WTC11 (cell line): ENCODE results near the gene CST8. TPM values are rescaled to one million over a fixed set of nuclear protein-coding genes. Genes with fewer than 3 reads are reported as not detected.

Experiments
- ATAC-seq: fragments of 200-7000 bp; cut with Tn5 transposase; 2 replicates; pipeline ENCODE4 v1.10.0; 2021; ENCODE audit warnings: mild to moderate bottlenecking, moderate library complexity
- CTCF ChIA-PET: fragments of 300-600 bp; sonication (Branson Sonifier 250); formaldehyde crosslinking; loops from one replicate; lab custom pipeline; 2021; ENCODE audit warnings: antibody characterized with exemption; lab: Charles Lee
- POLR2A ChIA-PET: fragments of 350-600 bp; sonication (Branson Sonifier 250); formaldehyde crosslinking; loops from one replicate; lab custom pipeline; 2021; ENCODE audit warnings: antibody characterized with exemption; lab: Charles Lee
- DNase-seq: peaks from one replicate; pipeline ENCODE4 v3.0.0; 2021; ENCODE audit warnings: low spot score
- H3K27ac Mint-ChIP-seq: 2 replicates; pipeline ENCODE4 v1.8.0; 2021; ENCODE audit warnings: mixed read lengths
- H3K27me3 Mint-ChIP-seq: 2 replicates; pipeline ENCODE4 v1.8.0; 2021; ENCODE audit warnings: low read depth, mild to moderate bottlenecking, moderate library complexity, mixed read lengths
- H3K36me3 Mint-ChIP-seq: 2 replicates; pipeline ENCODE4 v1.8.0; 2021; ENCODE audit warnings: mixed read lengths
- H3K4me1 Mint-ChIP-seq: 2 replicates; pipeline ENCODE4 v1.8.0; 2022; ENCODE audit warnings: mixed read lengths
- H3K4me3 Mint-ChIP-seq: 2 replicates; pipeline ENCODE4 v1.8.0; 2021; ENCODE audit warnings: mild to moderate bottlenecking, moderate library complexity, mixed read lengths
- H3K9me3 Mint-ChIP-seq: 2 replicates; pipeline ENCODE4 v1.8.0; 2021; ENCODE audit warnings: mixed read lengths
- AR ChIP-seq: fragments of 250-450 bp; sonication (Bioruptor Pico); IDR thresholded peaks from 2 replicates; pipeline ENCODE4 v1.9.0; 2021; ENCODE audit warnings: mild to moderate bottlenecking
- CREB1 ChIP-seq: sonication (generic); formaldehyde crosslinking; IDR thresholded peaks from 2 replicates; pipeline ENCODE4 v1.8.0; 2023; ENCODE audit warnings: mild to moderate bottlenecking, missing genetic modification reagents
- CTCF ChIP-seq: fragments of 200-600 bp; IDR thresholded peaks from 2 replicates; pipeline ENCODE4 v1.8.0; 2022; ENCODE audit warnings: antibody characterized with exemption
- E2F4 ChIP-seq: sonication (generic); formaldehyde crosslinking; IDR thresholded peaks from 2 replicates; pipeline ENCODE4 v1.8.1; 2022; ENCODE audit warnings: low read depth, mild to moderate bottlenecking, moderate library complexity, missing genetic modification reagents, borderline replicate concordance
- ELF4 ChIP-seq: sonication (generic); formaldehyde crosslinking; IDR thresholded peaks from 2 replicates; pipeline ENCODE4 v1.8.1; 2022; ENCODE audit warnings: low read depth, mild to moderate bottlenecking, moderate library complexity, missing genetic modification reagents
- EMX1 ChIP-seq: fragments of 250-450 bp; sonication (Bioruptor Pico); IDR thresholded peaks from 2 replicates; pipeline ENCODE4 v1.8.0; 2021; ENCODE audit warnings: mild to moderate bottlenecking
- FOXP1 ChIP-seq: sonication (generic); formaldehyde crosslinking; IDR thresholded peaks from 2 replicates; pipeline ENCODE4 v1.8.0; 2022; ENCODE audit warnings: missing genetic modification reagents, mild to moderate bottlenecking, moderate library complexity, borderline replicate concordance
- MXD4 ChIP-seq: fragments of 250-450 bp; sonication (Bioruptor Pico); IDR thresholded peaks from 2 replicates; pipeline ENCODE4 v1.8.0; 2021; ENCODE audit warnings: mild to moderate bottlenecking, moderate library complexity, borderline replicate concordance
- MYBL2 ChIP-seq: sonication (generic); formaldehyde crosslinking; IDR thresholded peaks from 2 replicates; pipeline ENCODE4 v1.8.1; 2023; ENCODE audit warnings: mild to moderate bottlenecking, moderate library complexity, missing genetic modification reagents
- NR1H2 ChIP-seq: sonication (generic); formaldehyde crosslinking; IDR thresholded peaks from 2 replicates; pipeline ENCODE4 v1.9.0; 2021; ENCODE audit warnings: mild to moderate bottlenecking, moderate library complexity, missing genetic modification reagents
- SMAD3 ChIP-seq: sonication (generic); formaldehyde crosslinking; IDR thresholded peaks from 2 replicates; pipeline ENCODE4 v1.8.0; 2022; ENCODE audit warnings: missing genetic modification reagents, mild to moderate bottlenecking, borderline replicate concordance
- SMAD4 ChIP-seq: sonication (generic); formaldehyde crosslinking; IDR thresholded peaks from 2 replicates; pipeline ENCODE4 v1.8.0; 2022; ENCODE audit warnings: mild to moderate bottlenecking, missing genetic modification reagents
- ZNF138 ChIP-seq: sonication (generic); formaldehyde crosslinking; conservative IDR thresholded peaks from 2 replicates; pipeline ENCODE4 v1.8.1; 2022; ENCODE audit warnings: mild to moderate bottlenecking, moderate library complexity, missing genetic modification reagents
- ZNF396 ChIP-seq: fragments of 250-450 bp; sonication (Bioruptor Pico); IDR thresholded peaks from 2 replicates; pipeline ENCODE4 v1.8.0; 2021; ENCODE audit warnings: mild to moderate bottlenecking, moderate library complexity, borderline replicate concordance
- ZSCAN18 ChIP-seq: fragments of 250-450 bp; sonication (Bioruptor Pico); IDR thresholded peaks from 2 replicates; pipeline ENCODE4 v2.1.2; 2022; ENCODE audit warnings: mild to moderate bottlenecking, moderate library complexity
- total RNA-seq: library from RNA; stranded (reverse); gene quantifications from 3 replicates; pipeline ENCODE4 v1.2.3, GENCODE V29; 2021
- TF ChIP-seq, protein P1 (sequence below): sonication (generic); formaldehyde crosslinking; IDR thresholded peaks from 2 replicates; pipeline ENCODE4 v1.8.0; 2022; ENCODE audit warnings: mild to moderate bottlenecking, missing genetic modification reagents
- TF ChIP-seq, protein P2 (sequence below): sonication (generic); formaldehyde crosslinking; IDR thresholded peaks from 2 replicates; pipeline ENCODE4 v1.8.1; 2022; ENCODE audit warnings: low read depth, missing genetic modification reagents, borderline replicate concordance
- TF ChIP-seq, protein P3 (sequence below): sonication (generic); formaldehyde crosslinking; IDR thresholded peaks from 2 replicates; pipeline ENCODE4 v1.8.1; 2022; ENCODE audit warnings: missing genetic modification reagents, borderline replicate concordance

The CST8 gene
- total RNA-seq, 1 experiment from 2014 or later, result not detected

- H3K4me1 Mint-ChIP-seq, result peaks cover 6% of the 10 kb centered on the region
- DNase-seq, result no peak
- CTCF ChIA-PET, result interaction anchor here (1.1 to 1.4 kb wide), 2 partner anchors 56 to 133 kb away, joined by 3 to 4 read pairs; no protein-coding TSS in a partner anchor
These were observed 38.9 kb upstream of the CST8 start for GRCh38 chr20:23451956-23452487.

GRCh38 chr20:23452776-23453175 lies 38.1 kb upstream of the CST8 start, which contains the start of gene CST11:
TSS of gene CST11 (minus strand) at chr20:23452876. CDS start at chr20:23452811, 65 bp downstream.
- ChIA-PET POLR2A (no interaction called here), CTCF (interaction anchor here (1.4 kb wide), 1 partner anchor 11 kb away, joined by 8 read pairs; no protein-coding TSS in a partner anchor)
- H3K4me1 Mint-ChIP-seq, result peaks cover 6% of the 10 kb centered on the region
- H3K27me3 Mint-ChIP-seq, result peaks cover 11% of the 10 kb centered on the region
- no peak within 1 kb of the TSS for H3K4me3 Mint-ChIP-seq
- no peak for ATAC-seq
- H3K9me3 Mint-ChIP-seq, result peaks cover 14% of the 10 kb centered on the region
- TF ChIP-seq SMAD3 (CRISPR knock-in tag) (no peak), ZSCAN18 (CRISPR knock-in tag) (no peak), EMX1 (CRISPR knock-in tag) (no peak), CTCF (no peak), FOXP1 (no peak), E2F4 (CRISPR knock-in tag) (no peak), MYBL2 (no peak), ZNF396 (no peak), AR (CRISPR knock-in tag) (no peak), SMAD4 (CRISPR knock-in tag) (no peak), NR1H2 (CRISPR knock-in tag) (no peak)
- TF ChIP-seq, protein P1, sequence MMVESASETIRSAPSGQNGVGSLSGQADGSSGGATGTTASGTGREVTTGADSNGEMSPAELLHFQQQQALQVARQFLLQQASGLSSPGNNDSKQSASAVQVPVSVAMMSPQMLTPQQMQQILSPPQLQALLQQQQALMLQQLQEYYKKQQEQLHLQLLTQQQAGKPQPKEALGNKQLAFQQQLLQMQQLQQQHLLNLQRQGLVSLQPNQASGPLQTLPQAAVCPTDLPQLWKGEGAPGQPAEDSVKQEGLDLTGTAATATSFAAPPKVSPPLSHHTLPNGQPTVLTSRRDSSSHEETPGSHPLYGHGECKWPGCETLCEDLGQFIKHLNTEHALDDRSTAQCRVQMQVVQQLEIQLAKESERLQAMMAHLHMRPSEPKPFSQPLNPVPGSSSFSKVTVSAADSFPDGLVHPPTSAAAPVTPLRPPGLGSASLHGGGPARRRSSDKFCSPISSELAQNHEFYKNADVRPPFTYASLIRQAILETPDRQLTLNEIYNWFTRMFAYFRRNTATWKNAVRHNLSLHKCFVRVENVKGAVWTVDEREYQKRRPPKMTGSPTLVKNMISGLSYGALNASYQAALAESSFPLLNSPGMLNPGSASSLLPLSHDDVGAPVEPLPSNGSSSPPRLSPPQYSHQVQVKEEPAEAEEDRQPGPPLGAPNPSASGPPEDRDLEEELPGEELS (CRISPR knock-in tag), result no peak
- TF ChIP-seq, protein P2, sequence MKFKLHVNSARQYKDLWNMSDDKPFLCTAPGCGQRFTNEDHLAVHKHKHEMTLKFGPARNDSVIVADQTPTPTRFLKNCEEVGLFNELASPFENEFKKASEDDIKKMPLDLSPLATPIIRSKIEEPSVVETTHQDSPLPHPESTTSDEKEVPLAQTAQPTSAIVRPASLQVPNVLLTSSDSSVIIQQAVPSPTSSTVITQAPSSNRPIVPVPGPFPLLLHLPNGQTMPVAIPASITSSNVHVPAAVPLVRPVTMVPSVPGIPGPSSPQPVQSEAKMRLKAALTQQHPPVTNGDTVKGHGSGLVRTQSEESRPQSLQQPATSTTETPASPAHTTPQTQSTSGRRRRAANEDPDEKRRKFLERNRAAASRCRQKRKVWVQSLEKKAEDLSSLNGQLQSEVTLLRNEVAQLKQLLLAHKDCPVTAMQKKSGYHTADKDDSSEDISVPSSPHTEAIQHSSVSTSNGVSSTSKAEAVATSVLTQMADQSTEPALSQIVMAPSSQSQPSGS (CRISPR knock-in tag), result no peak
- TF ChIP-seq, protein P3, sequence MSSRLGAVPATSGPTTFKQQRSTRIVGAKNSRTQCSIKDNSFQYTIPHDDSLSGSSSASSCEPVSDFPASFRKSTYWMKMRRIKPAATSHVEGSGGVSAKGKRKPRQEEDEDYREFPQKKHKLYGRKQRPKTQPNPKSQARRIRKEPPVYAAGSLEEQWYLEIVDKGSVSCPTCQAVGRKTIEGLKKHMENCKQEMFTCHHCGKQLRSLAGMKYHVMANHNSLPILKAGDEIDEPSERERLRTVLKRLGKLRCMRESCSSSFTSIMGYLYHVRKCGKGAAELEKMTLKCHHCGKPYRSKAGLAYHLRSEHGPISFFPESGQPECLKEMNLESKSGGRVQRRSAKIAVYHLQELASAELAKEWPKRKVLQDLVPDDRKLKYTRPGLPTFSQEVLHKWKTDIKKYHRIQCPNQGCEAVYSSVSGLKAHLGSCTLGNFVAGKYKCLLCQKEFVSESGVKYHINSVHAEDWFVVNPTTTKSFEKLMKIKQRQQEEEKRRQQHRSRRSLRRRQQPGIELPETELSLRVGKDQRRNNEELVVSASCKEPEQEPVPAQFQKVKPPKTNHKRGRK (CRISPR knock-in tag), result no peak
- TF ChIP-seq, all 79 proteins: peak for 0
- no peak within 1 kb of the TSS for H3K27ac Mint-ChIP-seq
- no peak for DNase-seq
- H3K36me3 Mint-ChIP-seq, result peaks cover 5% of the 10 kb centered on the region; the same call in 1 of the 2 replicates

More at GRCh38 chr20:23451956-23452487, 38.9 kb upstream of the CST8 start:
- H3K36me3 Mint-ChIP-seq, result peaks cover 3% of the 10 kb centered on the region; the same call in 1 of the 2 replicates
- TF ChIP-seq ELF4 (no peak), MXD4 (CRISPR knock-in tag) (no peak), CREB1 (no peak), SMAD4 (CRISPR knock-in tag) (no peak), ZNF138 (CRISPR knock-in tag) (no peak)
- TF ChIP-seq, protein P1 (CRISPR knock-in tag), result no peak
- TF ChIP-seq, all 79 proteins: peak for 0
- ATAC-seq, result no peak
- Mint-ChIP-seq H3K27me3 (peaks cover 10% of the 10 kb centered on the region), H3K27ac (no peak overlapping the region), H3K9me3 (peaks cover 11% of the 10 kb centered on the region), H3K4me3 (no peak overlapping the region)
- POLR2A ChIA-PET, result no interaction called here
